Nephron progenitor cell (in vitro differentiated cells): ENCODE measurements around the gene NGEF.
A peak's percentile ranks its signal among the peaks of the same experiment; 100 is the strongest.

ENCODE experiments used
- DNase-seq: peaks from one replicate; pipeline ENCODE4 v3.0.0; 2021
- H3K27ac Mint-ChIP-seq: 2 replicates; pipeline ENCODE4 v1.8.0; 2021; ENCODE audit warnings: mild to moderate bottlenecking, moderate library complexity, mixed read lengths
- H3K27me3 Mint-ChIP-seq: 2 replicates; pipeline ENCODE4 v1.8.0; 2021; ENCODE audit warnings: mild to moderate bottlenecking, low read depth, mixed read lengths; ENCODE audit not compliant: poor library complexity
- H3K36me3 Mint-ChIP-seq: 2 replicates; pipeline ENCODE4 v1.8.0; 2021; ENCODE audit warnings: low read depth, mixed read lengths
- H3K4me1 Mint-ChIP-seq: 2 replicates; pipeline ENCODE4 v1.8.0; 2021; ENCODE audit warnings: mixed read lengths
- H3K4me3 Mint-ChIP-seq: 2 replicates; pipeline ENCODE4 v1.8.0; 2021; ENCODE audit warnings: mild to moderate bottlenecking, moderate library complexity, mixed read lengths
- H3K9me3 Mint-ChIP-seq: 2 replicates; pipeline ENCODE4 v1.8.0; 2021; ENCODE audit warnings: mild to moderate bottlenecking, moderate library complexity, mixed read lengths
- TF ChIP-seq, protein P1 (sequence below): fragments of 200-600 bp; sonication (generic); IDR thresholded peaks from 2 replicates; pipeline ENCODE4 v1.5.0; 2021; ENCODE audit warnings: antibody characterized with exemption

Gene NGEF

DNA sequence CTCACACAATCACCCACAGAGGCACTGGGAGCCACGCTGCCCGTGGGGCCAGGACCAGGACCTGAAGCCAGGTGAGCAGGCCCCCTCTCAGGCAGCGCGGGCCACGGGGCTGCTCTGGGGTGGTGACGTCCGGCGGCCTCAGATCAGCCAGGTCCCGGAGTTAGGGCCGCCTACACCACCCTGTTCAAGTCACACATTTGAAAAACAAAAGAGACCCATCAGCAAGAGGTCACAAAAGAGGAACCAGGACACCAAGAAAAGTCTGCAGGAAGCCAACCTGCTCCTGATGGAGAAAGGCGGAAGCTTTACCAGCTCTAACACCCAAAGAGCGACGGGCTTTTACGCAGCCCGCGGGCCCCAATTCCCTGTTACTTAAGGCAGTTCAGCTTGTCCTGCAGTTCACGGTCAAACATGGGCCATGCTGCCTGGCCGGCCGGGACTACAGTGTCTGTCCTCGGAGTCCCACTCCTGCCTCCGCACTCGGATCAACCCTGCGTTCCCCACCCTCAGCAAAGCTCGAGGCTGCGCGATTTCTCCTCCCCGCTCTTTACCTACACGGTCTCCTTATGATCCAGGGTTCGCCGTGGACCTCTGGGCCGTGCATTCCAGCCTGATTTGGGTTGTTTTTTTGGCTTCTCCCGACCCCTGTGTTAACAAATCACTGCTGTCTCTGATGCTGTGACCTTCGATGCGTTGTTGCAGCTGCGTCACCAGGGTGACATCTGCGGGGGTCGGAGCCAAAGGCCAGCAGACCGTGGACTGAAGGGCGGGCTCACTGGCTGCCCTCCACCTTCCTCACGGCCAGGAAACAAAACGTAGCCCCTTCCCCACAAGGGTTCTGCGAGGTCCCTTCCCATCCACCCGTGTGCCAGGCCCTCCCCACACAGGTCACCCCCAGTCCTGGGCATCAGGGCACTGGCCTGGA, 112.0 kb downstream of the NGEF start:
- Mint-ChIP-seq H3K36me3 (no peaks in the 10 kb centered on the region), H3K4me1 (no peaks in the 10 kb centered on the region), H3K27ac (peak overlapping the region; percentile 38), H3K27me3 (no peaks in the 10 kb centered on the region), H3K4me3 (no peak overlapping the region), H3K9me3 (peaks cover 7% of the 10 kb centered on the region)
- TF ChIP-seq, protein P1, sequence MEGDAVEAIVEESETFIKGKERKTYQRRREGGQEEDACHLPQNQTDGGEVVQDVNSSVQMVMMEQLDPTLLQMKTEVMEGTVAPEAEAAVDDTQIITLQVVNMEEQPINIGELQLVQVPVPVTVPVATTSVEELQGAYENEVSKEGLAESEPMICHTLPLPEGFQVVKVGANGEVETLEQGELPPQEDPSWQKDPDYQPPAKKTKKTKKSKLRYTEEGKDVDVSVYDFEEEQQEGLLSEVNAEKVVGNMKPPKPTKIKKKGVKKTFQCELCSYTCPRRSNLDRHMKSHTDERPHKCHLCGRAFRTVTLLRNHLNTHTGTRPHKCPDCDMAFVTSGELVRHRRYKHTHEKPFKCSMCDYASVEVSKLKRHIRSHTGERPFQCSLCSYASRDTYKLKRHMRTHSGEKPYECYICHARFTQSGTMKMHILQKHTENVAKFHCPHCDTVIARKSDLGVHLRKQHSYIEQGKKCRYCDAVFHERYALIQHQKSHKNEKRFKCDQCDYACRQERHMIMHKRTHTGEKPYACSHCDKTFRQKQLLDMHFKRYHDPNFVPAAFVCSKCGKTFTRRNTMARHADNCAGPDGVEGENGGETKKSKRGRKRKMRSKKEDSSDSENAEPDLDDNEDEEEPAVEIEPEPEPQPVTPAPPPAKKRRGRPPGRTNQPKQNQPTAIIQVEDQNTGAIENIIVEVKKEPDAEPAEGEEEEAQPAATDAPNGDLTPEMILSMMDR: no peak
- DNase-seq: peak; percentile 51

DNA sequence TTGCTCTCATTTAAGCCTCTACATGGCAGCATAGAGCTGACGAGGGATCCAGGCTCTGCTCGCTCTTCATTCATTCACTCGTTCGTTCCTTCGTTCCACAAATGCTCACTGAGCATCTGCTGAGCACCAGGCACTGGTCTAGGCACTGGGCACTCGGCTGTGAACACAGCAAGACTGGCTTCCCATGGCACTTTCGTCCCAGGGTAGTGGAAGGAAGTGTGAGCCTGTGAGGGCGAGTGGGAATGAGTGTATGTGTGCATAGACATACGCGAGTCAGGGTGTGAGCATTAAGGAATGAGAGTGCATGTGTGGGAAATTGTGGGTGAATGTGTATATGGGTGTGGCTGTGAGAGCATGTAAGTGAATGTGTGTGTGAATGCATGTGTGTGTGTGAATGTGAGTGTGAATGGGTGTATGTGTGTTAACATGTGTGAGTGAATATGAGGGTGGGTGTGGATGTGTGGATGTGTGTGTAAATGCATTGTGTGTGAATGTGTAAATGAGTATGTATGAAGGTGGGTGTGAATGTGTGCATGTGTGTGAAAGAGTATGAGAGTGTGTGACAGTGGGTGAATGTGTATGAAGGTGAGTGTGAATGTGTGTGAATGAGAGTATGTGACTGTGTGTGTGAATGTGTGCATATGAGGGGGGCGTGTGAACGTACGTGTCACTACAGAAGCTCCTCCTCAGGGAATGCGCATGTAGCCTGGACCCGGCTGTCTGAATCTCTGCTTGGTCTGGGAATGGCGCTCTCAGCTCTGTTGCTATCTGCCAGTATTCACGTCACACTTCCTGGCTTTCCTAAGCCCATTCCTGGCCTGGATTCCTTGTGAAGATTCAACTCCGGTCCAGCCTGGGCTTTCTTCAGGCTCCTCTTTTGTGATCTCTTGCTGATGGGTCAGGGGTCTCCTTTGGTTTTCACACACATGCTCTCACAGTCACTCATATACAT, 114.2 kb downstream of the NGEF start:
- H3K27me3 Mint-ChIP-seq: peaks cover 4% of the 10 kb centered on the region
- no peaks in the 10 kb centered on the region for H3K4me1 Mint-ChIP-seq

DNA sequence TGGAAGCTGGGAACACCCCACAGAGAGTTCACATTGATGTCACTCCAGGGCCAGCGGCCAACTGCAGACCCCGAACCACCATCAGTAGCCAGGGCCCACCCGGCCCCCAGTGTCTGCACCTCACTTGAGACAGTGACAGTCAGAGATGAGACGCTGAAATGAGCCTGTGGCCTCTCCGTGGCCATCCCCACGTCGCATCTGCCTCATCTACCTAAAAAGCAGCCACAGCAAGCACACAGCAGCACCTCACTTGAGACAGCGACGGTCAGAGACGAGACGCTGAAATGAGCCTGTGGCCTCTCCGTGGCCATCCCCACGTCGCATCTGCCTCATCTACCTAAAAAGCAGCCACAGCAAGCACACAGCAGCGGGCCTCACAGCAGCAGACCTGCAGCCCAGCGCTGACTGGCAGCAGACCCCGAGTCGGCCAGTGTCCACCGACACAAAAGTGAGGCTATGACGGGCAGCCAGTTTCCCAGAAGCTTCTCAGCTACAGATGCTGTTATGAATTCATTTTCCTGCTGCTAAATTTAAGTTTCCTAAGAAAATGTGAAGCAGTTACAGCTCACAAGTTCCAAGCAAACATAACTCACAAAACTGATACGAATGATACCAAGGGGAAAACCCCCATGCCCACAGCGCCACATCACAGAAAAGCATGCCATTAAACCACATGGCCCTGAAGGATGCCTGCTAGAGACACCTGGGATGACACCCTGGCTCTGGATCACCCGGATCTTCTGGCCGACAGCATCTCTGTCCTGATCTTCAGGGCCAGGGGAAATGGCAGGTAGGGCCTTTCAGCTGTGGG, 115.3 kb downstream of the NGEF start:
- TF ChIP-seq, protein P1: no peak
- peaks cover 4% of the 10 kb centered on the region for H3K27me3 Mint-ChIP-seq
- H3K4me1 Mint-ChIP-seq: peaks cover 3% of the 10 kb centered on the region
- no peaks in the 10 kb centered on the region for H3K9me3 Mint-ChIP-seq
- DNase-seq: no peak
- H3K4me3 Mint-ChIP-seq: no peak overlapping the region
- no peaks in the 10 kb centered on the region for H3K36me3 Mint-ChIP-seq
- H3K27ac Mint-ChIP-seq: no peak overlapping the region

More for the DNA sequence above, 114.2 kb downstream of the NGEF start:
- Mint-ChIP-seq H3K36me3 (no peaks in the 10 kb centered on the region), H3K4me3 (no peak overlapping the region), H3K9me3 (no peaks in the 10 kb centered on the region), H3K27ac (no peak overlapping the region)
- no peak for DNase-seq
- TF ChIP-seq, protein P1: no peak

DNA sequence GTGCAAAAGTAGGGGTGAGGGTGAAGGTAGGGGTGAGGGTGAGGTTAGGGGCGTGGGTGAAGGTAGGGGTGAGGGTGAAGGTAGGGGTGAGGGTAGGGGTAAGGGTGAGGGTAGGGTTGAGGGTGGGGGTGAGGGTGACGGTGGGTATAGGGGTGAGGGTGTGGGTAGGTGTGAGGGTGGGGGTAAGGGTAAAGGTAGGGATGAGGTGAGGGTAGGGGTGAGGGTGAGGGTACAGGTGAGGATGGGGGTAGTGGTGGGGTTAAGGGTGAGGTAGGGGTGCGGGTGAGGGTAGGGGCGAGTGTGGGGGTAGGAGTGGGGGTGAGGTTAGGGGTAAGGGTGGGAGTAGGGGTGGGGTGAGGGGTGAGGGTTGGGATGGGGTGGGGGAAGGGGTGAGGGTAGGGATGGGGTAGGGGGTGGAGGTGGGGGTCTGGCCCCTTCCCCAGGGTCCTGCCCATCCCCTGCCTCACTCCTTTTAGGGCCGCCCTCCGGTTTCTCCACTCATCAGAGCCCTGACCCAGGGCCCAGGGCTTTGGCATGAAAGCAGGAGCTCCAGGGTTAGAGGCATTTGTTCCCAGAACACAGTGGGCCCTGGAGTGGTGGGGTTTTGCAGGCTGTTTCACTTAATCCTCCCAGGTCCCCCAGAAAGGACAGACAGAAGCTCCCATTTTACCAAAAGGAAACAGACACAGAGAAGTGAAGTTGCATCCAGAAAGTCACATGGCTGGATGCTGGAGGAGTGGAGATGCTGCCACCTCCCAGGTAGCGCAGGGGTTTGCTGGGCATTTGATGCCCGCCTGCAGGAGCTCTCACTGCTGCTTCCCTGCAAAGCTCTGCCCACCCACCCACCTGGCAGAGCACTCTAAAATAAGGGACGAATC, 116.1 kb downstream of the NGEF start:
- Mint-ChIP-seq H3K36me3 (no peaks in the 10 kb centered on the region), H3K4me1 (peaks cover 12% of the 10 kb centered on the region), H3K27me3 (peaks cover 4% of the 10 kb centered on the region), H3K27ac (no peak overlapping the region), H3K9me3 (no peaks in the 10 kb centered on the region), H3K4me3 (no peak overlapping the region)
- no peak for DNase-seq
- TF ChIP-seq, protein P1: no peak

DNA sequence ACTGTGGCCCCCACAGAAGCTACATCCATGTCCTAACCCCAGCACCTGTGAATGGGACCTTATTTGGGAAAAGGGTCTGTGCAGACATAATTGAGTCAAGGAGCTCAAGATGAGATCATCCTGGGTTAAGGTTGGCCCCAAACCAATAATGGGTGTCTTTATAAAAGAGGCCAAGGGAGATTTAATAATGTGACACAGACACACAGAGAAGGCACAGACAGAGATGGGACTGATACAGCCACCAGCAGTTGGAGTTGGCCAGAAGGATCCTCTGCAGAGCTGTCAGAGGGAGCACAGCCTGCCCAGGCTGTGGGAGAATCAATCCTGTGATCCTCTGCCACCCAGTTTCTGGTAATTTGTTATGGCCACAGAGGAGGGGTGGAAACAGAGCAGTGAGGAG, 116.9 kb downstream of the NGEF start:
- H3K4me3 Mint-ChIP-seq: no peak overlapping the region
- TF ChIP-seq, protein P1: no peak
- peaks cover 20% of the 10 kb centered on the region for H3K4me1 Mint-ChIP-seq
- no peaks in the 10 kb centered on the region for H3K9me3 Mint-ChIP-seq
- H3K27me3 Mint-ChIP-seq: peaks cover 4% of the 10 kb centered on the region
- H3K27ac Mint-ChIP-seq: no peak overlapping the region
- H3K36me3 Mint-ChIP-seq: no peaks in the 10 kb centered on the region
- DNase-seq: no peak
